ENCODE measurements around the gene HRAS.

- TF ChIP-seq EGR1 (IDR thresholded peaks at IDR 0.05; ENCODE audit: low read depth in 2 of 2) (no peak), CTCF (IDR thresholded peaks at IDR 0.05; ENCODE audit: low read depth, low read length, missing input control) (no peak), GABPA (IDR thresholded peaks at IDR 0.05 in 1 of 2, conservative IDR thresholded peaks at IDR 0.05 in 1 of 2) (no peak), TAF1 (conservative IDR thresholded peaks at IDR 0.05) (no peak)
These were observed 19.0 kb downstream of the HRAS start for GRCh38 chr11:516400-516799.

Measured in liver (tissue), 3 donors.